ENCODE data around the gene LAMA5. TPM values are rescaled to one million over a fixed set of nuclear protein-coding genes. Genes with fewer than 3 reads are reported as not detected.

Gene LAMA5
- total RNA-seq, 1 experiment from 2014 or later: 321 TPM

DNA sequence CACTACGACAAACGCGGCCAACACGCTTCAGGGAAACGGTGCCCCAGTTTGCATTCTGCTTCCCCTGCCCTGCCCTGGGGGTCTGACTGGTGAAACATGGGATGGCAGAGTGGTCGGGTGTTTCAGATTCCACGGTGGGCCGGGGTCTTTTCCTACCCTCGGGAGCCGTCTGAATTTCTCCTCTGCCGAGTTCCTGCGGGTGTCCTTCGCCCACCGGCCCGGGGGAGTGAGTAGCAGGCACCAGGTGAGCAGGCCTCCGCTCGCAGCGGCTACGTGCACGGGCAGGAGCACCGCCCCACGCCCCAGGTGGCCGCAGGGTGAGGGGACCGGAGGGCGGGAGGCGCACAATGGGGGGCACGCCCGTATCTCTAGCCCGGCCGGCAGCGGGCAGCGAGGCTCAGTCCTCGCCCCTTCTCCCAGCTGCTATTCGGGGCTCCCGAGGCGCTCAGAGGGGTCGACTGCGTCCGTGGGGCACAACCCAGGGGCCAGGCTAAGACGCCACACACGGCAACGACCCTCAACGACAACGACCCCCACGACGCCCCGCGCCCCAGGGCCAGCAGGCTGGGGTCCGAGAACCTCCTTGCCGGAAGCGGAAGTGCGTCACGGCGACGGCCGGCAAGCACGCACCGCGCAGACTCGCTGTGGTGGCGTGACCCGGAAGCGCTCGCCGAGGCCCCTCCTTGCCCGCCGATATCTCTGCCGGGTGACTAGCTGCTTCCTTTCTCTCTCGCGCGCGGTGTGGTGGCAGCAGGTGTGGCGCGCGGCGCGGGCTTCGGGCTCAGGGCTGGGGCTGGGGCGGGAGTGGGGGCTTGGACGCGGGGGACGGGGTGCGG, 19.5 kb upstream of the LAMA5 start, which contains the start of gene RPS21 (continued):
- TF ChIP-seq, protein P1, sequence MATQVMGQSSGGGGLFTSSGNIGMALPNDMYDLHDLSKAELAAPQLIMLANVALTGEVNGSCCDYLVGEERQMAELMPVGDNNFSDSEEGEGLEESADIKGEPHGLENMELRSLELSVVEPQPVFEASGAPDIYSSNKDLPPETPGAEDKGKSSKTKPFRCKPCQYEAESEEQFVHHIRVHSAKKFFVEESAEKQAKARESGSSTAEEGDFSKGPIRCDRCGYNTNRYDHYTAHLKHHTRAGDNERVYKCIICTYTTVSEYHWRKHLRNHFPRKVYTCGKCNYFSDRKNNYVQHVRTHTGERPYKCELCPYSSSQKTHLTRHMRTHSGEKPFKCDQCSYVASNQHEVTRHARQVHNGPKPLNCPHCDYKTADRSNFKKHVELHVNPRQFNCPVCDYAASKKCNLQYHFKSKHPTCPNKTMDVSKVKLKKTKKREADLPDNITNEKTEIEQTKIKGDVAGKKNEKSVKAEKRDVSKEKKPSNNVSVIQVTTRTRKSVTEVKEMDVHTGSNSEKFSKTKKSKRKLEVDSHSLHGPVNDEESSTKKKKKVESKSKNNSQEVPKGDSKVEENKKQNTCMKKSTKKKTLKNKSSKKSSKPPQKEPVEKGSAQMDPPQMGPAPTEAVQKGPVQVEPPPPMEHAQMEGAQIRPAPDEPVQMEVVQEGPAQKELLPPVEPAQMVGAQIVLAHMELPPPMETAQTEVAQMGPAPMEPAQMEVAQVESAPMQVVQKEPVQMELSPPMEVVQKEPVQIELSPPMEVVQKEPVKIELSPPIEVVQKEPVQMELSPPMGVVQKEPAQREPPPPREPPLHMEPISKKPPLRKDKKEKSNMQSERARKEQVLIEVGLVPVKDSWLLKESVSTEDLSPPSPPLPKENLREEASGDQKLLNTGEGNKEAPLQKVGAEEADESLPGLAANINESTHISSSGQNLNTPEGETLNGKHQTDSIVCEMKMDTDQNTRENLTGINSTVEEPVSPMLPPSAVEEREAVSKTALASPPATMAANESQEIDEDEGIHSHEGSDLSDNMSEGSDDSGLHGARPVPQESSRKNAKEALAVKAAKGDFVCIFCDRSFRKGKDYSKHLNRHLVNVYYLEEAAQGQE (IDR thresholded peaks at IDR 0.05; ENCODE audit: low read depth): no peak
- TF ChIP-seq RAD21 (IDR thresholded peaks at IDR 0.05; ENCODE audit: low read depth) (no peak), CBX3 (IDR thresholded peaks at IDR 0.05; ENCODE audit: low read depth) (no peak), SIN3A (IDR thresholded peaks at IDR 0.05; ENCODE audit: low read depth) (no peak; the same call in 1 of the 2 replicates), EZH2phosphoT487 (IDR thresholded peaks at IDR 0.05; ENCODE audit: borderline replicate concordance) (no peak), EZH2 (IDR thresholded peaks at IDR 0.05) (no peak), ZNF274 (IDR thresholded peaks at IDR 0.05; ENCODE audit: low read depth, low read length) (no peak), SRF (IDR thresholded peaks at IDR 0.05; ENCODE audit: low read depth) (no peak), TCF7L2 (IDR thresholded peaks at IDR 0.05; ENCODE audit: borderline replicate concordance, extremely low read depth, insufficient read depth, insufficient read length) (no peak), JUND (IDR thresholded peaks at IDR 0.05) (no peak)
- TF ChIP-seq, protein P2, sequence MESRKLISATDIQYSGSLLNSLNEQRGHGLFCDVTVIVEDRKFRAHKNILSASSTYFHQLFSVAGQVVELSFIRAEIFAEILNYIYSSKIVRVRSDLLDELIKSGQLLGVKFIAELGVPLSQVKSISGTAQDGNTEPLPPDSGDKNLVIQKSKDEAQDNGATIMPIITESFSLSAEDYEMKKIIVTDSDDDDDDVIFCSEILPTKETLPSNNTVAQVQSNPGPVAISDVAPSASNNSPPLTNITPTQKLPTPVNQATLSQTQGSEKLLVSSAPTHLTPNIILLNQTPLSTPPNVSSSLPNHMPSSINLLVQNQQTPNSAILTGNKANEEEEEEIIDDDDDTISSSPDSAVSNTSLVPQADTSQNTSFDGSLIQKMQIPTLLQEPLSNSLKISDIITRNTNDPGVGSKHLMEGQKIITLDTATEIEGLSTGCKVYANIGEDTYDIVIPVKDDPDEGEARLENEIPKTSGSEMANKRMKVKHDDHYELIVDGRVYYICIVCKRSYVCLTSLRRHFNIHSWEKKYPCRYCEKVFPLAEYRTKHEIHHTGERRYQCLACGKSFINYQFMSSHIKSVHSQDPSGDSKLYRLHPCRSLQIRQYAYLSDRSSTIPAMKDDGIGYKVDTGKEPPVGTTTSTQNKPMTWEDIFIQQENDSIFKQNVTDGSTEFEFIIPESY (IDR thresholded peaks at IDR 0.05; ENCODE audit: extremely low read depth, insufficient replicate concordance, low read length): no peak
